KOPT-K1 (cell line): Measurements from ENCODE around the gene WDR48.

Experiments
- H3K27ac ChIP-seq: fragments of 200-600 bp; sonication (generic); 2 replicates; pipeline ENCODE4 v1.5.1; 2016; ENCODE audit warnings: antibody characterized with exemption, mild to moderate bottlenecking, low read depth, low read length; ENCODE audit not compliant: poor library complexity, severe bottlenecking
- H3K36me3 ChIP-seq: fragments of 200-600 bp; sonication (generic); 2 replicates; pipeline ENCODE4 v1.5.1; 2017; ENCODE audit warnings: antibody characterized with exemption, mild to moderate bottlenecking, low read length, moderate library complexity; ENCODE audit not compliant: insufficient read depth
- H3K9me3 ChIP-seq: fragments of 200-600 bp; sonication (generic); 2 replicates; pipeline ENCODE4 v1.5.1; 2017; ENCODE audit warnings: antibody characterized with exemption, low read length, mild to moderate bottlenecking; ENCODE audit not compliant: insufficient read depth, poor library complexity, severe bottlenecking

Gene WDR48

GRCh38 chr3:39086144-39086543, 34.3 kb downstream of the WDR48 start:
- no peaks in the 10 kb centered on the region for H3K9me3 ChIP-seq
- H3K36me3 ChIP-seq = peaks cover 65% of the 10 kb centered on the region
- H3K27ac ChIP-seq = no peak overlapping the region

- Histone ChIP-seq H3K27ac (no peak overlapping the region), H3K9me3 (no peaks in the 10 kb centered on the region), H3K36me3 (peaks cover 74% of the 10 kb centered on the region)
These were observed 36.6 kb downstream of the WDR48 start for GRCh38 chr3:39088456-39088855.

- H3K27ac ChIP-seq = no peak overlapping the region
- H3K36me3 ChIP-seq = peaks cover 78% of the 10 kb centered on the region
- H3K9me3 ChIP-seq = no peaks in the 10 kb centered on the region
These were observed 37.1 kb downstream of the WDR48 start for GRCh38 chr3:39088889-39089288.

- no peaks in the 10 kb centered on the region for H3K9me3 ChIP-seq
- peaks cover 91% of the 10 kb centered on the region for H3K36me3 ChIP-seq
- H3K27ac ChIP-seq = no peak overlapping the region
These were observed 39.1 kb downstream of the WDR48 start for GRCh38 chr3:39090922-39091321.

- Histone ChIP-seq H3K36me3 (peaks cover 94% of the 10 kb centered on the region), H3K27ac (no peak overlapping the region), H3K9me3 (no peaks in the 10 kb centered on the region)
These were observed 43.2 kb downstream of the WDR48 start for GRCh38 chr3:39094851-39095677.

- H3K9me3 ChIP-seq = no peaks in the 10 kb centered on the region
- peaks cover 93% of the 10 kb centered on the region for H3K36me3 ChIP-seq
- no peak overlapping the region for H3K27ac ChIP-seq
These were observed 44.0 kb downstream of the WDR48 start for GRCh38 chr3:39095778-39096177.

- Histone ChIP-seq H3K27ac (no peak overlapping the region), H3K36me3 (peaks cover 83% of the 10 kb centered on the region), H3K9me3 (no peaks in the 10 kb centered on the region)
These were observed 45.0 kb downstream of the WDR48 start for GRCh38 chr3:39096775-39097174.

GRCh38 chr3:39097716-39098472, 46.1 kb downstream of the WDR48 start:
- peaks cover 72% of the 10 kb centered on the region for H3K36me3 ChIP-seq
- H3K27ac ChIP-seq = no peak overlapping the region
- no peaks in the 10 kb centered on the region for H3K9me3 ChIP-seq

GRCh38 chr3:39098473-39099000, 46.7 kb downstream of the WDR48 start:
- peaks cover 66% of the 10 kb centered on the region for H3K36me3 ChIP-seq
- H3K9me3 ChIP-seq = no peaks in the 10 kb centered on the region
- no peak overlapping the region for H3K27ac ChIP-seq

- no peaks in the 10 kb centered on the region for H3K9me3 ChIP-seq
- H3K36me3 ChIP-seq = peaks cover 59% of the 10 kb centered on the region
These were observed 47.4 kb downstream of the WDR48 start for GRCh38 chr3:39099242-39099641.

GRCh38 chr3:39099738-39100499, 48.1 kb downstream of the WDR48 start:
- Histone ChIP-seq H3K9me3 (no peaks in the 10 kb centered on the region), H3K36me3 (peaks cover 52% of the 10 kb centered on the region), H3K27ac (no peak overlapping the region)

More at GRCh38 chr3:39099242-39099641, 47.4 kb downstream of the WDR48 start:
- no peak overlapping the region for H3K27ac ChIP-seq

GRCh38 chr3:39100500-39100886, 48.7 kb downstream of the WDR48 start:
- Histone ChIP-seq H3K27ac (no peak overlapping the region), H3K9me3 (no peaks in the 10 kb centered on the region), H3K36me3 (peaks cover 46% of the 10 kb centered on the region)

- Histone ChIP-seq H3K36me3 (peaks cover 39% of the 10 kb centered on the region), H3K9me3 (no peaks in the 10 kb centered on the region), H3K27ac (no peak overlapping the region)
These were observed 49.3 kb downstream of the WDR48 start for GRCh38 chr3:39101022-39101689.

- no peak overlapping the region for H3K27ac ChIP-seq
- no peaks in the 10 kb centered on the region for H3K9me3 ChIP-seq
- peaks cover 25% of the 10 kb centered on the region for H3K36me3 ChIP-seq
These were observed 50.9 kb downstream of the WDR48 start for GRCh38 chr3:39102504-39103323.
